ENCODE results near the gene NUDT14. TPM values are rescaled to one million over a fixed set of nuclear protein-coding genes. Genes with fewer than 3 reads are reported as not detected.

Gene NUDT14
- total RNA-seq, 1 experiment from 2014 or later: 26.1 TPM

GRCh38 chr14:105151084-105151837 lies 29.9 kb downstream of the NUDT14 start:
- Mint-ChIP-seq H3K4me1 (ENCODE audit: insufficient read depth, unreplicated experiment) (no peaks in the 10 kb centered on the region), H3K27ac (ENCODE audit: low read depth, unreplicated experiment) (no peak overlapping the region), H3K9me3 (ENCODE audit: unreplicated experiment) (no peaks in the 10 kb centered on the region), H3K27me3 (ENCODE audit: insufficient read depth, unreplicated experiment) (no peaks in the 10 kb centered on the region), H3K4me3 (ENCODE audit: unreplicated experiment) (no peak overlapping the region), H3K36me3 (ENCODE audit: insufficient read depth, unreplicated experiment) (peaks cover 7% of the 10 kb centered on the region)
- POLR2A ChIA-PET: no interaction called here
- no peak for TF ChIP-seq CTCF (IDR thresholded peaks at IDR 0.05; ENCODE audit: unreplicated experiment)
- no peak for DNase-seq (ENCODE audit: unreplicated experiment)
- intact Hi-C loops (cut with micrococcal nuclease): no loop called here
- CTCF ChIA-PET: no interaction called here
- BruUV-seq (replicated peaks): no TSS peak

GRCh38 chr14:105150368-105151083 lies 30.6 kb downstream of the NUDT14 start:
- no peaks in the 10 kb centered on the region for H3K4me1 Mint-ChIP-seq (ENCODE audit: insufficient read depth, unreplicated experiment)
- no TSS peak for BruUV-seq (replicated peaks)
- no peaks in the 10 kb centered on the region for H3K9me3 Mint-ChIP-seq (ENCODE audit: unreplicated experiment)
- TF ChIP-seq CTCF (IDR thresholded peaks at IDR 0.05; ENCODE audit: unreplicated experiment): no peak
- intact Hi-C loops (cut with micrococcal nuclease): no loop called here
- ChIA-PET CTCF (no interaction called here), POLR2A (no interaction called here)
- H3K27me3 Mint-ChIP-seq (ENCODE audit: insufficient read depth, unreplicated experiment): no peaks in the 10 kb centered on the region
- no peak overlapping the region for H3K27ac Mint-ChIP-seq (ENCODE audit: low read depth, unreplicated experiment)
- DNase-seq (ENCODE audit: unreplicated experiment): no peak
- H3K36me3 Mint-ChIP-seq (ENCODE audit: insufficient read depth, unreplicated experiment): peaks cover 7% of the 10 kb centered on the region
- no peak overlapping the region for H3K4me3 Mint-ChIP-seq (ENCODE audit: unreplicated experiment)

DNA sequence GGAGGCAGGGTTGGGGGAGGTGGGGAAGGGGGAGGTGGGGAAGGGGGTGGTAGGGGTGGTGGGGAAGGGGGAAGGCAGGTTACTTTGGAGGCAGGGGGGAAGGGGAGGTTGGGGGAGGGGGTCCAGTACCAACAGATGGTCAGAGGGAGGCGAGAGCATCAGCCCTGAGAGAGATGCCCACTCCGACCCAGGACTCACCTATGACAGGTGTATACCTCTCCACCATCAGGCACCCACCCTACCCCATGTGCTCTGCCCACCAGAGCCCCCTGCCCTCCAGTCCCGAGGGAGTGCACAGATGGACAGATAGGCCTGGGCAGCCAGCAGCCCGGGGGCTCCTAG lies 31.1 kb downstream of the NUDT14 start:
- ChIA-PET CTCF (no interaction called here), POLR2A (no interaction called here)
- Mint-ChIP-seq H3K27ac (ENCODE audit: low read depth, unreplicated experiment) (no peak overlapping the region), H3K27me3 (ENCODE audit: insufficient read depth, unreplicated experiment) (no peaks in the 10 kb centered on the region), H3K4me3 (ENCODE audit: unreplicated experiment) (no peak overlapping the region), H3K4me1 (ENCODE audit: insufficient read depth, unreplicated experiment) (no peaks in the 10 kb centered on the region), H3K36me3 (ENCODE audit: insufficient read depth, unreplicated experiment) (peaks cover 7% of the 10 kb centered on the region), H3K9me3 (ENCODE audit: unreplicated experiment) (no peaks in the 10 kb centered on the region)
- BruUV-seq (replicated peaks): no TSS peak
- intact Hi-C loops (cut with micrococcal nuclease): no loop called here
- TF ChIP-seq CTCF (IDR thresholded peaks at IDR 0.05; ENCODE audit: unreplicated experiment): no peak
- DNase-seq (ENCODE audit: unreplicated experiment): no peak

GRCh38 chr14:105149146-105149781 lies 31.8 kb downstream of the NUDT14 start:
- no TSS peak for BruUV-seq (replicated peaks)
- no peaks in the 10 kb centered on the region for H3K27me3 Mint-ChIP-seq (ENCODE audit: insufficient read depth, unreplicated experiment)
- no peaks in the 10 kb centered on the region for H3K9me3 Mint-ChIP-seq (ENCODE audit: unreplicated experiment)
- H3K27ac Mint-ChIP-seq (ENCODE audit: low read depth, unreplicated experiment): no peak overlapping the region
- TF ChIP-seq CTCF (IDR thresholded peaks at IDR 0.05; ENCODE audit: unreplicated experiment): no peak
- DNase-seq (ENCODE audit: unreplicated experiment): no peak
- ChIA-PET CTCF (no interaction called here), POLR2A (no interaction called here)
- H3K36me3 Mint-ChIP-seq (ENCODE audit: insufficient read depth, unreplicated experiment): peaks cover 7% of the 10 kb centered on the region
- intact Hi-C loops (cut with micrococcal nuclease): no loop called here
- H3K4me3 Mint-ChIP-seq (ENCODE audit: unreplicated experiment): no peak overlapping the region
- no peaks in the 10 kb centered on the region for H3K4me1 Mint-ChIP-seq (ENCODE audit: insufficient read depth, unreplicated experiment)
